Measurements from ENCODE around the gene SLC2A14. TPM values are rescaled to one million over a fixed set of nuclear protein-coding genes. Genes with fewer than 3 reads are reported as not detected.
"Not testable (repeated sequence)": the region's sequence is repeated elsewhere in the genome, so short reads cannot be mapped to it uniquely, and the experiment has no call there.

SLC2A14 gene
- total RNA-seq, 4 donors from 2014 or later: 0.66 TPM; not detected in 3

DNA sequence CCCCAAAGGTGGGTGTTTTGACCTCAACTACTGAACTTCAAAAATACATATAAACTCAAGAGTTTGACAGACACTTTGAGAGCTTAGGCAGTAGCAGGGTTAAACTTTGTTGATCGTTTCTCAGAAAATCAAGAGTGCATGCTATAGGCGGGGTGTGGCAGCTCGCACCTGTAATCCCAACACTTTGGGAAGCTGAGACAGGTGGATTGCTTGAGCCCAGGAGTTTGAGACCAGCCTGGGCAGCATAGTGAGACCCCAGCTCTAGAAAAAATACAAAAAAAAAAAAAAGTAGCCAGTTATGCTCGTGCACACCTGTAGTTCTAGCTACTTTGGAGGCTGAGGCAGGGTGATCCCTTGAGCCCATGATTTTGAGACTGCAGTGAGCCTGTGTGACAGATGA is 71.3 kb downstream of the SLC2A14 start:
- TF ChIP-seq, protein P1, sequence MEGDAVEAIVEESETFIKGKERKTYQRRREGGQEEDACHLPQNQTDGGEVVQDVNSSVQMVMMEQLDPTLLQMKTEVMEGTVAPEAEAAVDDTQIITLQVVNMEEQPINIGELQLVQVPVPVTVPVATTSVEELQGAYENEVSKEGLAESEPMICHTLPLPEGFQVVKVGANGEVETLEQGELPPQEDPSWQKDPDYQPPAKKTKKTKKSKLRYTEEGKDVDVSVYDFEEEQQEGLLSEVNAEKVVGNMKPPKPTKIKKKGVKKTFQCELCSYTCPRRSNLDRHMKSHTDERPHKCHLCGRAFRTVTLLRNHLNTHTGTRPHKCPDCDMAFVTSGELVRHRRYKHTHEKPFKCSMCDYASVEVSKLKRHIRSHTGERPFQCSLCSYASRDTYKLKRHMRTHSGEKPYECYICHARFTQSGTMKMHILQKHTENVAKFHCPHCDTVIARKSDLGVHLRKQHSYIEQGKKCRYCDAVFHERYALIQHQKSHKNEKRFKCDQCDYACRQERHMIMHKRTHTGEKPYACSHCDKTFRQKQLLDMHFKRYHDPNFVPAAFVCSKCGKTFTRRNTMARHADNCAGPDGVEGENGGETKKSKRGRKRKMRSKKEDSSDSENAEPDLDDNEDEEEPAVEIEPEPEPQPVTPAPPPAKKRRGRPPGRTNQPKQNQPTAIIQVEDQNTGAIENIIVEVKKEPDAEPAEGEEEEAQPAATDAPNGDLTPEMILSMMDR (IDR thresholded peaks at IDR 0.05; ENCODE audit: low read depth): no peak

DNA sequence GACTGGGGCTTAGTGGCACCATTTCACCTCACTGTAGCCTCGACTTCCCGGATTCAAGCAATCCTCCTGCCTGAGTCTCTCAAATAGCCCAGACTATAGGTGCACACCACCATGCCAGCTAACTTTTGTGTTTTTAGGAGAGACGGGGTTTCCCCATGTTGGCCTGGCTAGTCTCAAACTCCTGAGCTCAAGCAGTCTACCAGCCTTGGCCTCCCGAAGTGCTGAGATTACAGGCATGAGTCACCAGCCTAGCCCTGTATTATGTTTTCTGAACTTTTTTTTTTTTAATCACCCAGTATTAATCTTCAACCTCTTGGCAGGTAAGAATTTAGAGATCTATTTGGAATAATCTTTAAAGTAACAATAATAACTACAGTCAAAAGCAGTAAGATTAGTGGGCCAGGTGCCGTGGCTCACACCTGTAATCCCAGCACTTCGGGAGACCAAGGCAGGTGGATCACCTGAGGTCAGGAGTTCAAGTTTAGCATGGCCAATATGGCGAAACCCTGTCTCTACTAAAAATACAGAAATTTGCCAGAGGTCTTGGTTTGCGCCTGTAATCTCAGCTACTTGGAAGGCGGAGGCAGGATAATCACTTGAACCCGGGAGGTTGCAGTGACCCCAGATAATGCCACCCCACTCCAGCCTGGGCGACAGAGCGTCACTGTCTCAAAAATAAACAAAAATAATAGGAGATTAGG is 74.9 kb downstream of the SLC2A14 start:
- TF ChIP-seq, protein P1 (IDR thresholded peaks at IDR 0.05; ENCODE audit: low read depth): no peak

DNA sequence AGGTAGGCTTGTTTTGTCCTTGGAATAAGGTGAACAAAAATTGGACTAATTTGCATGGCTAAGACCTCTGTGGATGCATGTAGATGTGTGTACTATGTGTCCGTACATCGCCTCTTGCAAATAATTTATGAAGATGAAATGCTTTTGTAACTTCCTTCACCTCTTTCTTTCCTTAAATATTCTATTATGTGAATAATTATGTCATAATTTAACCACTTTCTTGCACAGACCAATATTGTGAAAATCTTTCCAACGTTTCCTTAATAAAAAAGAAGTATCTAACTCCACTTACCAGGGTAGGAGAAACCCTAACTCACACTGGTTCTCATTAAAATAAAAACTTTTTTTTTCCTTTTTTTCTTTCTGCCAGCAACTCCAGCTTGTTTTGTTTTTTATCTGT is 79.5 kb downstream of the SLC2A14 start:
- TF ChIP-seq, protein P1 (IDR thresholded peaks at IDR 0.05; ENCODE audit: low read depth): no peak

DNA sequence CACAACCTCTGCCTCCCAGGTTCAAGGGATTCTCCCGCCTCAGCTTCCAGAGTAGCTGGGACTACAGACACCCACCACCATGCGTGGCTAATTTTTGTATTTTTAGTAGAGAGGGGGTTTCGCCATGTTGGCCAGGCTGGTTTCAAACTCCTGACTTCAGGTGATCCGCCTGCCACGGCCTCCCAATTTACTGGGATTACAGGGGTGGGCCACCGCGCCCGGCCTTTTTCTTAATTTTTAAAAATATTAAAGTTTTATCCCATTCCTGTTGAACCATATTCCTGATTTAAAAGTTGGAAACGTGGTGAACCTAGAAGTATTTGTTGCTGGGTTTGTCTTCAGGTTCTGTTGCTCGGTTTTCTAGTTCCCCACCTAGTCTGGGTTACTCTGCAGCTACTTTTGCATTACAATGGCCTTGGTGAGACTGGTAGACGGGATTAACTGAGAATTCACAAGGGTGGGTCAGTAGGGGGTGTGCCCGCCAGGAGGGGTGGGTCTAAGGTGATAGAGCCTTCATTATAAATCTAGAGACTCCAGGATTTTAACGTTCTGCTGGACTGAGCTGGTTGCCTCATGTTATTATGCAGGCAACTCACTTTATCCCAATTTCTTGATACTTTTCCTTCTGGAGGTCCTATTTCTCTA is 83.7 kb downstream of the SLC2A14 start, which contains the start of gene NANOG:
NANOG (plus strand) TSS at position 519 of the 645 bp plus-strand sequence. CDS start 213 bp downstream, outside the sequence.
- TF ChIP-seq, protein P1 (IDR thresholded peaks at IDR 0.05; ENCODE audit: low read depth): not testable (repeated sequence)

DNA sequence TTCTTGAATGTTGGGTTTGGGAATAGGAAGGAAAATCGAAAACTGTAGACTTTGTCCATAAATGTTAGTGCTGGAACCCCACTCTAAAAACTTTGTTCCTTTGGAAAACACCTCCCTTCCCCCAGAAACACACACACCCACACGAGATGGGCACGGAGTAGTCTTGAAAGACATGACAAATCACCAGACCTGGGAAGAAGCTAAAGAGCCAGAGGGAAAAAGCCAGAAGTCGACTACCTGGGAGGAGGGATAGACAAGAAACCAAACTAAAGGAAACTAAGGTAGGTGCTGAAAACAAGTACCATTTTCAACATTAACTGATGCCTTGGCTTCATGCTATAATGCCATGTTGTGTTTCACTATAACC is 84.4 kb downstream of the SLC2A14 start:
- TF ChIP-seq, protein P1 (IDR thresholded peaks at IDR 0.05; ENCODE audit: low read depth): no peak

DNA sequence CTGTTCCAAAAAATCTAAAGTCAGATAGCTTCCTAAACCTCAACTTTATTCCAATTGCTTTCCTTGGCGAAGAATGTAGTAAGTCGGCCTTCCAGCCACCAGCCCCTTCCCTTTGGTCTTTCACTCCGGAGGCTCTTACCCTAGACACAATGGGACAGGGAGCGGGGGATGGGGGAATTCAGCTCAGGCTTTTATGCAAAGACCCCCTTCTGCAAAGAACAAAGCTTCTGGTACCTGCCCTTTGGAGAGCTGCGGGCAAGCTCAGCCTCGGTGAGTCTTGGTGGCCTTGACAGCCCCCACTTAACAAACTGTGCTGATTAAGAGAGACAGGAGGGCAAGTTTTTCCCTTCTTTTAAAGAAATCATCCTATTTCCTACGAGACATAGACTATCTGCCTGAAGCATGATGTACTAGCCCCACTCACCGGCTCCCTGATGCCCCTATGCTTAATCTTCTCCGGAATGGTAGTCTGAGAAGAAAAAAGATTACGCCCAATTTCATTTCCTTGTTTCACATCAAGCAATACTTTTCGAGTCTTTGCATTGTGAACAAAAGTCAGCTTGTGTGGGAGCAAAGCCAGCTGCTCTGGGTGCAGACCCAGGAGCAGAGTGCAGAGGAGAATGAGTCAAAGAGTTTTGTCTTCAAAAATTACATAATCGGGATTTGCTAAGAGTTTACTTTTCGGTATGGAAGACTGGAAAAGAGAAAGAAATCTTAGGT is 85.0 kb downstream of the SLC2A14 start:
- TF ChIP-seq, protein P1 (IDR thresholded peaks at IDR 0.05; ENCODE audit: low read depth): no peak

DNA sequence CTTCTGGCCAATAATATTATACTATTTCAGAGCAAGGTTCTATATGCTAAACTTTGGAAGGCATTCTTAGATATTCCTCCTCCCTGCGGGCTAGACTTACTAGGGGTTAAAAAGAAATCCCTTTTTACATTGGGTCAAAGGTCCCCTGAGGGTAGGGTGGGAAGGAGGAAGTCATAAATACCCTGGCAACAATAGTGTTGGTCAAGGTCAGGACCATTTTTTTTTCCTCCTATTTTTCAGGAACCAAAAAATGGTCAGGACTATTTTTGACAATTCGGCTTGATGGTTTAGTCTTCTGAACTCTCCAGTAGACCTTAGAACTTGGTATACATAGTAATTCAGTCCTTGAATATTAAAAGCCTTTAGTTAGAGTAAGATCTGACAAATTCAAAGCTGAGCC is 88.0 kb downstream of the SLC2A14 start:
- TF ChIP-seq, protein P1 (IDR thresholded peaks at IDR 0.05; ENCODE audit: low read depth): no peak
